ENCODE results near the gene FAM9C.
"Not testable (repeated sequence)": the region's sequence is repeated elsewhere in the genome, so short reads cannot be mapped to it uniquely, and the experiment has no call there.

Gene FAM9C

GRCh38 chrX:13043138-13043537 lies 1.3 kb downstream of the FAM9C start:
- DNase-seq (ENCODE audit: low spot score), result no peak

DNA sequence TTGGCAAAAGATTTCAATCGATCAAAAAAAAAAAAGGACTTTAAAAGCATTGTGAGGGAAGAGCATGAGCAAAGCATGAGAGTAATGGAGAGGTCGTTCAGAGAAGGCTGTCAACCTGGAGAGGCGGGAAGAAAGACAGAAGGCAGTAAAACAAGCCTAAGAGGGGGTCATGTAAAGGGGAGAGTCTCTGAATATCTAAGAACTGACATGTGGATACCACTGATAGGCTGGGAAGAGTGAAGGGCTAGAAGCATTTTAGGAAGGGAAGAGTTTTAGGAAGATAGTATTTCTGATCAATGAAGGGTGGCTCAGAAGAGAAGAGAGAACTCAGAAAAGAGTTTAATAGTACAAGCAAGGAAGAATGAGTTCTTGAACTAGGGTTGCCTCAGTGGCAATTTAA lies 7.5 kb downstream of the FAM9C start:
- no peak for DNase-seq (ENCODE audit: low spot score)

- DNase-seq (ENCODE audit: low spot score), result no peak
Observed at GRCh38 chrX:13033193-13033592, 11.2 kb downstream of the FAM9C start.

DNA sequence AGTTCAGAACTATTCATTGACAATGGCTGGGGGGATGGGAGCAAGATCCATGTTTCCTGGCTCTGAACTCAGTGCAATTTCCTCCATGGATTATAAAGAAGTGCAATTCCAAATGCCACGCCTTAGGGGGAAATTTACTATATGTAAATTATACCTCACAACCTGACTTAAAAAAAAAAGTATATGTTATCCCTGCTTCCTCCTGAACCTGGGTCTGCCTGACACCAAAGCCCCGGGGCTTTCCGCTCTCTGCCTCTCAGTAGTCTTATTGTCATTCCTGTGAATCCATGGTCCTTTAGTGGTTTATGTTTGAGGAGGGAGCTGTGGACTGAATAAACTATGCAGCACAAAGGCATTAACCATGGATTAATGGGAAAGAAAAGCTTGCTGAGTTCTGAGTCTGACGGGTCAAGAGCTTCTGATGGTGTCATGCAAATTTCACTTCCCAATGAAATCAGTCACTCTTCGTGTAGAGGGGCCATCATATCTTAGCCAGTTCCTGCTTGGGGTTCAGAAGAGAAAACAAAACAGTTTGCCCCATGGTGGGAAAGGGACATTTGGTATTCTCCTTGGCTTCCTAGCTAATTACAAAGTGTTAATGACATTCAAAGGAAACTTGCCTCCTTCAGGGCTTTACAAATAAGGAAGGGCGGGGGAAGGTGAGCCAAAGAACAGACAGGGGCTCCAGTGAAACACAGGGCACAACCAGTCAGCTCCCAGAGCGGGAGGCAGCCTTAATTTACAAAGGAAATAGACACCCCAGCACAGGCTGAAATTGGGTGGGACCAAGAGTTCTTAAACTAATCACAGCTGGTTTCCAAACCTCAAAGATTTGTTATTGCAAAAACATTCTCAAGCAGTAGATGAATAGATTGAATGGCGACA lies 14.3 kb downstream of the FAM9C start:
- no peak for DNase-seq (ENCODE audit: low spot score)

GRCh38 chrX:13029637-13029886 lies 14.9 kb downstream of the FAM9C start:
- no peak for DNase-seq (ENCODE audit: low spot score)

GRCh38 chrX:13028871-13029636 lies 15.4 kb downstream of the FAM9C start:
- DNase-seq (ENCODE audit: low spot score), result no peak

GRCh38 chrX:13026877-13027652 lies 17.4 kb downstream of the FAM9C start:
- DNase-seq (ENCODE audit: low spot score), result no peak

DNA sequence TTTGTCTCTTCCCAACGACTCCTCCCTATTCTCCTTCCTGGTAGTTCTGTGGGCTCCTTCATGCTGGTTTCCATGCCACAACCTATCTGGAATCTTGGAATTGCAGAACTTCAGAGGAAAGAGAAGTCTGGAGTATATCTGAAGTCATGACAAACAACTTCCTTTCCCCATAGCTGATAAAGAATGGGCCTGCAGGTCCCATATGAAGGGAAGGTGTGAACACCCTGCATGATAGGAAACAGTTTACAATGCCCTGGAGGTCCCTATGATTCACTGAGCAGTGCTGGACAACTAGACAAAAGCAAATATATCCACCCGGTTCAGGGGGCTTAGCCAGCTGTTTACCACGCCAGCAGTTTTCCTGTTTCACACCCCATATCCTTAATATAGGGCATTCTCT lies 19.4 kb downstream of the FAM9C start:
- no peak for DNase-seq (ENCODE audit: low spot score)

- DNase-seq (ENCODE audit: low spot score), result no peak
Observed at GRCh38 chrX:13023979-13024378, 20.4 kb downstream of the FAM9C start.

GRCh38 chrX:13023567-13023966 lies 20.9 kb downstream of the FAM9C start:
- DNase-seq (ENCODE audit: low spot score), result no peak

GRCh38 chrX:13022926-13023325 lies 21.5 kb downstream of the FAM9C start:
- no peak for DNase-seq (ENCODE audit: low spot score)

DNA sequence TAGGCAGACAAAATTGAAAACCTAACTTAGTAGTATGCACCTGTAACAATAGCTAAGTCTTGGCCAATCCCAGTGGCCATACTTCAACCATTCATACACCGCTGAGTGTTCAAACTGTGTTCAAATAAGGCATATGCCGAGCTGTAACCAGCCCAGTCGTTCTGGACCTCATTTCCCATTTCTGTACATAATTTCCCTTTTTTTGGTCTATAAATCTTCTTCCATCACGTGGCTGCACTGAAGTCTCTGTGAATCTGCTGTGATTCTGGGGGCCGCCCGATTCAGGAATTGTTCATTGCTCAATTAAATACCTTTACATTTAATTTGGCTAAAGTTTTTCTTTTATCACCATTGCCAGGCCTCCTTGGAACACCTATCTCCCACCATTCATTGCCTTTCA lies 27.7 kb downstream of the FAM9C start:
- not testable (repeated sequence) for DNase-seq (ENCODE audit: low spot score)

- no peak for DNase-seq (ENCODE audit: low spot score)
Observed at GRCh38 chrX:13015536-13016236, 28.7 kb downstream of the FAM9C start.

DNA sequence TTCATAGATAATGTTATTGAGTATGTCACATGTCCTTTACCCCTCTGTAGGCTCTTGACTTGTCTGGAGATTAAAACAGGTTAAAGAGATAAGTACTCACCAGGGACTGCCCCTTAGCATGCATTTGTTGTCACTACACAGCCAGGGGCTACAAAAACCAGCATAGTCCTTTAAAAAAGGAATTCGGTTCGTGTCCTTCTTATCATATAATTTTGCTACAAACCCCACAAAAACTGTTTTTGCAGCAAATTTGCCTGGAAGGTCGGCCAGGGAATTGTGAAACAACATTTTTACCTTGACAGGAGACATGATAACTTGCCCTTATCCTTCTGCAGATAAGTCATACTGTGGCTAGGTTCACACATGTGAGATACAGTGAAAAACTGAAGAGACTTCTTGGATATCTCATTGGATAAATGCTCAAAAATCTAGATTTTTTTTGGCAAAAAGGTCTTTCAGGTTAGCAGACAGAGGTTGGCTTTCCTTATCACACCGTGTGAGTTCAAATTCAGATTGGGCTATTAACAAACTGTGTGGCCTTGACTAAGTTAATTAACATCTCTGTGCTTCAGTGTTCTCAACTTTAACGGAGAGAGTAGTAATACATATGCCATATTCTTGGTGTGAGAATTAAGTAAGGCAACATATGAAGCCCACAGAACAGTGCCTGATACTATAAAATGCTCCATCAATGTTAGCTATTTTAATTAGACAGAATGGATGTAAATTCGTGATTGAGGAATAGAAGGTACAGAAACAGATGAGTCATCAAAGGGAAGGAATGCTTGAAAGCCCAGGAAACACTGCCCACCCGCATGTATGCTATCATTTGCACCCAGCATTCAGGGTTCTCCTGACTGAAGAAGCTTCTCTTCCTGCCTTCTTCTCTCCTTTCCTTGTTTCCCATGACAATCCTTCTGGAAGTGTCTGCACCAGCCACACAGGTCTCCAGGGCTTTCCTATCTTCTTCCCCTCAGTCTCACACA lies 30.0 kb downstream of the FAM9C start:
- no peak for DNase-seq (ENCODE audit: low spot score)

DNA sequence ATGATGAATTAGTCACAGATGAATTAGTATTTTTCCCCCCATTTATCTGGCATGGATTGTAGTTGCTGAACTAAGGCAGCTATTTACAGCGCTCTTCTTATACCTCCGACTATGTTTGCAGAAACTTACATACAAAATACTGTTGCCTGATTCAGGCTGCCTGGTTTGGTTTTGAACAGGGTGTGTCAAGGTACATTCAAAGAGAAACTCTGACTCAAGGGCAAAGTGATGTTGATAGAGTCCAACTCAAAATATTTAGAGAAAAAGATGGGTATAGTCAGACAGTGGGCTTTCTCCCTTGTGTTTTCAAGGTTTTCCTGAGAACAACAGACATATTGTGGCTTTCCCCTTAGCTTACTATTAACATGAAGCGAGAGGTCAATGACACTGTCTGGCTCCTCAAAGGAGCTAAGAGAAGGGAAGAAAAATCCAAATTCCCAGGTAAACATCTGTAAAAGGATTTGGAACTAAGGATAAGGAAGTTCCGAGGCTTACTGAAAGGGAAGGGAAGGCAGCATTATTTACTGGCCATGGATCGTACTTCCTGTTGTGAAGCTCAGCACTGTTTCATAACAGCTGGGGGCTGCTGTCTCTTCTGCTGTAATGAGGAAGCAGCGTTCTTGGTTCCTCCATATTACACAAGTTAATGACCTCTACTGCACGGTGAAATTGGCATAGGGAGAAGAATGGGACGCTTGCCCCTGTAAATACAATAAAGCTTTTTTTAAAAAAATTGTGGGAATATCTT lies 30.9 kb downstream of the FAM9C start:
- DNase-seq (ENCODE audit: low spot score), result peak; percentile 24

- DNase-seq (ENCODE audit: low spot score), result no peak
Observed at GRCh38 chrX:13010546-13010945, 33.9 kb downstream of the FAM9C start.

DNA sequence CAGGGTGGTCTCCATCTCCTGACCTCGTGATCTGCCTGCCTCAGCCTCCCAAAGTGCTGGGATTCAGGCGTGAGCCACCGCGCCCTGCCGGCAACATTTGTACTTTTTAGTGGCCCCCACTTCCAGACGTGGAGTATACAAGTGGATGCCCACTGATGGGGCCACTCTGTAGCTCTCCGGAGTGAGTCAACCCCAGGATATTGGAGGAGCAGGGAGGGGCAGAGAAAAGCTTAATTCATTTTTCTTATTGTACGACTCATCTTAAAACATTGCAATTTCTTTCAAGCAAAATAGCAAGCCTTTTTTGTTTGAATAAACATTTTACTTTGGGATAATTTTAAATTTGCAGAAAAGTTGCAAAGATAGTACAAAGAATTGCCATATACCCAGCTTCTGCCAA lies 34.6 kb downstream of the FAM9C start:
- no peak for DNase-seq (ENCODE audit: low spot score)

GRCh38 chrX:13009273-13009672 lies 35.1 kb downstream of the FAM9C start:
- no peak for DNase-seq (ENCODE audit: low spot score)

GRCh38 chrX:13008851-13009250 lies 35.6 kb downstream of the FAM9C start:
- no peak for DNase-seq (ENCODE audit: low spot score)

GRCh38 chrX:13008189-13008533 lies 36.3 kb downstream of the FAM9C start:
- DNase-seq (ENCODE audit: low spot score), result peak; percentile 15
